PC-3 (cell line): ENCODE data around the gene KCNQ1OT1. TPM values are rescaled to one million over a fixed set of nuclear protein-coding genes. Genes with fewer than 3 reads are reported as not detected.

Source experiments
- ATAC-seq: fragments of 200-7000 bp; cut with Tn5 transposase; 2 replicates; pipeline ENCODE4 v1.9.1; 2020; ENCODE audit warnings: mild to moderate bottlenecking, moderate library complexity
- BruUV-seq: library from RNA; stranded (reverse); fragments of 400-500 nt; replicated peaks from 2 replicates; lab custom pipeline; 2021; lab: Mats Ljungman, UMichigan
- CTCF ChIA-PET: fragments of 300-600 bp; sonication (Branson Sonifier 250); formaldehyde crosslinking; loops from one replicate; lab custom pipeline; 2022; ENCODE audit warnings: antibody characterized with exemption; lab: Charles Lee
- POLR2A ChIA-PET: fragments of 300-600 bp; sonication (Branson Sonifier 250); formaldehyde crosslinking; loops from one replicate; lab custom pipeline; 2022; ENCODE audit warnings: antibody characterized with exemption; ENCODE audit not compliant: unreplicated experiment; lab: Charles Lee
- DNase-seq: peaks from one replicate; pipeline ENCODE4 v3.0.0-alpha.2; 2015
- H2AFZ ChIP-seq: fragments of 300-600 bp; sonication (generic); 2 replicates; pipeline ENCODE4 v1.6.0; 2016; ENCODE audit warnings: antibody characterized with exemption, low read length
- H3F3A ChIP-seq: fragments of 300-600 bp; sonication (generic); one replicate; pipeline ENCODE4 v1.6.0; 2017; ENCODE audit warnings: antibody characterized with exemption, low read length, control low read depth, mild to moderate bottlenecking; ENCODE audit not compliant: unreplicated experiment
- H3K27ac ChIP-seq: fragments of 300-600 bp; sonication (generic); 2 replicates; pipeline ENCODE4 v1.5.1; 2016; ENCODE audit warnings: mild to moderate bottlenecking, low read length
- H3K27me3 ChIP-seq: fragments of 300-600 bp; sonication (generic); 2 replicates; pipeline ENCODE4 v1.6.1; 2016; ENCODE audit warnings: low read length, mixed read lengths
- H3K36me3 ChIP-seq: fragments of 300-600 bp; sonication (generic); 2 replicates; pipeline ENCODE4 v1.6.1; 2016; ENCODE audit warnings: low read depth, mixed run types, low read length, mixed read lengths
- H3K4me1 ChIP-seq: fragments of 300-600 bp; sonication (generic); 2 replicates; pipeline ENCODE4 v1.5.1; 2016; ENCODE audit warnings: low read length; ENCODE audit not compliant: insufficient read depth
- H3K4me2 ChIP-seq: fragments of 300-600 bp; sonication (generic); 2 replicates; pipeline ENCODE4 v1.6.0; 2016; ENCODE audit warnings: low read length
- H3K4me3 ChIP-seq: fragments of 300-600 bp; sonication (generic); 2 replicates; pipeline ENCODE4 v1.5.1; 2016; ENCODE audit warnings: mild to moderate bottlenecking, low read length, mixed read lengths
- H3K79me2 ChIP-seq: fragments of 300-600 bp; sonication (generic); 2 replicates; pipeline ENCODE4 v1.6.1; 2017; ENCODE audit warnings: low read length, mixed read lengths
- H3K9ac ChIP-seq: fragments of 300-600 bp; sonication (generic); 2 replicates; pipeline ENCODE4 v1.6.0; 2016; ENCODE audit warnings: mild to moderate bottlenecking, low read length
- H3K9me2 ChIP-seq: fragments of 300-600 bp; sonication (generic); replicated peaks from 2 replicates; pipeline ENCODE4 v1.6.1; 2016; ENCODE audit warnings: mixed run types, low read length, mixed read lengths
- H3K9me3 ChIP-seq: fragments of 300-600 bp; sonication (generic); 2 replicates; pipeline ENCODE4 v1.6.1; 2016; ENCODE audit warnings: low read length, mixed read lengths
- H4K20me1 ChIP-seq: fragments of 300-600 bp; sonication (generic); 2 replicates; pipeline ENCODE4 v1.6.1; 2016; ENCODE audit warnings: low read length, mixed read lengths
- EZH2 ChIP-seq: fragments of 300-600 bp; sonication (generic); IDR thresholded peaks from one replicate; pipeline ENCODE4 v1.6.1; 2017; ENCODE audit warnings: antibody characterized with exemption, mild to moderate bottlenecking, low read length; ENCODE audit not compliant: unreplicated experiment
- EZH2phosphoT487 ChIP-seq: fragments of 300-600 bp; sonication (generic); IDR thresholded peaks from 2 replicates; pipeline ENCODE4 v1.6.1; 2018; ENCODE audit warnings: mild to moderate bottlenecking, antibody characterized with exemption, low read length, borderline replicate concordance
- intact Hi-C: fragments of 100-400 bp; cut with micrococcal nuclease; formaldehyde crosslinking; loops from 2 replicates; pipeline ENCODE4 v1.9.0; 2023
- total RNA-seq: library from RNA; depleted of rRNA; stranded (reverse); fragments of >200 nt; gene quantifications from 2 replicates; pipeline ENCODE4 v1.2.3, GENCODE V29; 2014
- TF ChIP-seq, protein P1 (sequence below): fragments of 300-600 bp; sonication (generic); conservative IDR thresholded peaks from 2 replicates; pipeline ENCODE4 v1.5.1; 2017; ENCODE audit warnings: antibody characterized with exemption, low read depth, mild to moderate bottlenecking, low read length

The KCNQ1OT1 gene
- total RNA-seq, 1 experiment from 2014 or later, result 1.5 TPM

GRCh38 chr11:2582946-2583604 is 116.7 kb downstream of the KCNQ1OT1 start:
- H3K4me1 ChIP-seq, result no peaks in the 10 kb centered on the region
- ATAC-seq, result no peak

DNA sequence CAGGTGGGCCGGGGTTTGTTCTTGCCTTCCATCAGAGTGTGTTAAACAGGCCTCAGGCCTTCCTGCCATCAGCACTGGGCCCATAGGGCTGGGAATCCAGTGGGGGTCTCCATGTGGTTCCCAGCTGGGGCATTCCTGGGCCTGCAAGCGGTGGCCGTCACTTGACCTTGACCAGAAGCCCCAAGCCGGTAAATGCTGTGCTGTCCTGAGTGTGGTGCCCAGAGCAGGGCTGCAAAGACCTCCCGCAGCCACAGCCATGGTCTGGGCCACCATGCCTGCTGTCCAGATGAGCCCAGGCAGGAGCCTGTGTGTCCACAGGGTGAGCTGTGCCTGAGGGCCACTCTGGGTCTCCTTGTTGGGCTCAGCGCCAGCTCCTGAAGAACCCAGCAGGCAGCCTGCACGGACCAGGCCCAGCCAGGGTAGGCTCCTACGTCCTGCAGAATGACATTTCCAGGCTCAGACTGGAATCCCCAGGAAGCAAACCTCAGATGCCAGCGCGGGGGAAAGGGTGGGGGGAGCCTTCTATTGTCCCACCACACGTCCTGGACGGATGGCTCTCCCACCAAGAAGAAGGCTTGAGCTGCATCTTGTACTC is 117.3 kb downstream of the KCNQ1OT1 start:
- Histone ChIP-seq H2AFZ (no peak overlapping the region), H3K4me1 (no peaks in the 10 kb centered on the region), H3K4me3 (no peak overlapping the region), H3K27ac (no peak overlapping the region), H3K9me3 (no peaks in the 10 kb centered on the region), H3K79me2 (no peaks in the 10 kb centered on the region), H3F3A (no peaks in the 10 kb centered on the region), H4K20me1 (no peaks in the 10 kb centered on the region), H3K9me2 (no peaks in the 10 kb centered on the region), H3K27me3 (no peaks in the 10 kb centered on the region), H3K36me3 (no peaks in the 10 kb centered on the region), H3K4me2 (no peak overlapping the region), H3K9ac (no peak overlapping the region)
- ChIA-PET CTCF (no interaction called here), POLR2A (no interaction called here)
- TF ChIP-seq EZH2phosphoT487 (no peak), EZH2 (no peak)
- TF ChIP-seq, protein P1, sequence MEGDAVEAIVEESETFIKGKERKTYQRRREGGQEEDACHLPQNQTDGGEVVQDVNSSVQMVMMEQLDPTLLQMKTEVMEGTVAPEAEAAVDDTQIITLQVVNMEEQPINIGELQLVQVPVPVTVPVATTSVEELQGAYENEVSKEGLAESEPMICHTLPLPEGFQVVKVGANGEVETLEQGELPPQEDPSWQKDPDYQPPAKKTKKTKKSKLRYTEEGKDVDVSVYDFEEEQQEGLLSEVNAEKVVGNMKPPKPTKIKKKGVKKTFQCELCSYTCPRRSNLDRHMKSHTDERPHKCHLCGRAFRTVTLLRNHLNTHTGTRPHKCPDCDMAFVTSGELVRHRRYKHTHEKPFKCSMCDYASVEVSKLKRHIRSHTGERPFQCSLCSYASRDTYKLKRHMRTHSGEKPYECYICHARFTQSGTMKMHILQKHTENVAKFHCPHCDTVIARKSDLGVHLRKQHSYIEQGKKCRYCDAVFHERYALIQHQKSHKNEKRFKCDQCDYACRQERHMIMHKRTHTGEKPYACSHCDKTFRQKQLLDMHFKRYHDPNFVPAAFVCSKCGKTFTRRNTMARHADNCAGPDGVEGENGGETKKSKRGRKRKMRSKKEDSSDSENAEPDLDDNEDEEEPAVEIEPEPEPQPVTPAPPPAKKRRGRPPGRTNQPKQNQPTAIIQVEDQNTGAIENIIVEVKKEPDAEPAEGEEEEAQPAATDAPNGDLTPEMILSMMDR, result no peak
- ATAC-seq (no peak), DNase-seq (no peak)
- no TSS peak for BruUV-seq
- intact Hi-C loops, result no loop called here

More at GRCh38 chr11:2582946-2583604, 116.7 kb downstream of the KCNQ1OT1 start:
- Histone ChIP-seq H3K27ac (no peak overlapping the region), H3K79me2 (no peaks in the 10 kb centered on the region), H3K27me3 (no peaks in the 10 kb centered on the region), H3K9me3 (no peaks in the 10 kb centered on the region), H2AFZ (no peak overlapping the region), H3K36me3 (no peaks in the 10 kb centered on the region), H3K4me3 (no peak overlapping the region), H4K20me1 (no peaks in the 10 kb centered on the region), H3F3A (no peaks in the 10 kb centered on the region), H3K9me2 (no peaks in the 10 kb centered on the region), H3K9ac (no peak overlapping the region), H3K4me2 (no peak overlapping the region)
- POLR2A ChIA-PET, result no interaction called here
- no TSS peak for BruUV-seq
- no peak for DNase-seq
- TF ChIP-seq, protein P1, result no peak
- no peak for TF ChIP-seq EZH2phosphoT487
- no peak for TF ChIP-seq EZH2
- intact Hi-C loops, result no loop called here
- CTCF ChIA-PET, result no interaction called here

- BruUV-seq, result no TSS peak
- Histone ChIP-seq H2AFZ (no peak overlapping the region), H3K27ac (no peak overlapping the region), H3K36me3 (no peaks in the 10 kb centered on the region), H3K9me2 (no peaks in the 10 kb centered on the region), H3K9ac (no peak overlapping the region), H3K79me2 (no peaks in the 10 kb centered on the region), H3K27me3 (no peaks in the 10 kb centered on the region), H4K20me1 (no peaks in the 10 kb centered on the region), H3K9me3 (no peaks in the 10 kb centered on the region), H3K4me1 (no peaks in the 10 kb centered on the region), H3F3A (no peaks in the 10 kb centered on the region), H3K4me3 (no peak overlapping the region), H3K4me2 (no peak overlapping the region)
- no peak for ATAC-seq
- no peak for DNase-seq
- TF ChIP-seq, protein P1, result no peak
- TF ChIP-seq EZH2phosphoT487, result no peak
- no peak for TF ChIP-seq EZH2
- ChIA-PET POLR2A (no interaction called here), CTCF (no interaction called here)
- intact Hi-C loops, result no loop called here
These were observed 117.9 kb downstream of the KCNQ1OT1 start for GRCh38 chr11:2581931-2582350.
